T-helper 2 cell treated with Interferon-gamma antibody and Interleukin-4, amounts not matched to agents 5 μg/mL and 100 μg/mL, for 36 hours (primary cell): ENCODE results near the gene FAAP100.
A peak's percentile ranks its signal among the peaks of the same experiment; 100 is the strongest.

Experiments used
- DNase-seq: peaks from one replicate; pipeline ENCODE4 v3.0.0; 2021; ENCODE audit warnings: low spot score
- H3K27ac Mint-ChIP-seq: one replicate; pipeline ENCODE4 v1.8.0; 2021; ENCODE audit warnings: mild to moderate bottlenecking, mixed read lengths
- H3K27me3 Mint-ChIP-seq: one replicate; pipeline ENCODE4 v1.8.0; 2021; ENCODE audit warnings: low read depth, mixed read lengths
- H3K36me3 Mint-ChIP-seq: one replicate; pipeline ENCODE4 v1.8.0; 2021; ENCODE audit warnings: low read depth, mixed read lengths
- H3K4me1 Mint-ChIP-seq: one replicate; pipeline ENCODE4 v1.8.0; 2021; ENCODE audit warnings: low read depth, mixed read lengths
- H3K4me3 Mint-ChIP-seq: one replicate; pipeline ENCODE4 v1.8.0; 2022; ENCODE audit warnings: mild to moderate bottlenecking, moderate library complexity, mixed read lengths
- H3K9me3 Mint-ChIP-seq: one replicate; pipeline ENCODE4 v1.8.0; 2021; ENCODE audit warnings: mixed read lengths

The FAAP100 gene

DNA sequence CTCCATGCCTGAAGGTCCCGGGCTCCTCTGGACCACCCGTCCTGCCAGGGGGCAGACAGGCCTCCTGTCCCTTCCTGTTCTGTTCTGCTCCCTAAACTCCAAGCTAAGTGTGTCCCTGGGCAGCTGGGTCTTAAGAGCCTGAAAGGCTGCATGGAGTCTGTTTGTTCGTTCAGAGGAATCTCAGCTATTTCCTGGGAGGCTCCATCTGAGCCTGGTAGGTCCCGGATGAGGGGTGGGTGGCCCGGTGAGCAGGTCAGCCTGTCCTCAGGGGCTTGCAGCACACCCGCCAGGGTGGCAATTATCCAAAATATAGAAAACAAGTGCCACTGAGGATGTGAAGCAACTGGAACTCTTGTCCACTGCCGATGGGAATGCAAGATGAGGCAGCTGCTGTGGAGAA lies 52.1 kb downstream of the FAAP100 start:
- peaks cover 20% of the 10 kb centered on the region for H3K27me3 Mint-ChIP-seq
- DNase-seq, result no peak

DNA sequence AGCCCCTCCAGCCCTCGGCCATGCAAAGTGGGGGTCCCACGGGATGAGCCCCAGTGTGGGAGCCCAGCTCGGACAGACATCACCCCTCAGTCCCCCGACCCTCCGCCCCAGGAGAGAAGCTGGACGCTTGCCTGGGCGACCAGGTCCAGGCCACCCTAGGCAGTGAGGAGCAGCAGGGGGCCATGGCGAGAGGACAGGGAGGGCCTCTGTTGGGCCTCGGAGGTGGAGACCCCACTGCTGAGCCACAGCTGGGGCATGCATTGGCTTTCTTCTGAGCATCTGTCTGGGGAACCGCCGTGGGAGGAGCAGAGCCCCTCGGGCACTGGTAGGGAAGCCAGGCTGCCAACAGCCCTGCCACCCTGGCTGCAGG lies 52.6 kb downstream of the FAAP100 start:
- Mint-ChIP-seq H3K36me3 (no peaks in the 10 kb centered on the region), H3K27me3 (peaks cover 17% of the 10 kb centered on the region), H3K9me3 (no peaks in the 10 kb centered on the region)

More for the DNA sequence above, 52.1 kb downstream of the FAAP100 start:
- no peaks in the 10 kb centered on the region for H3K36me3 Mint-ChIP-seq
- no peaks in the 10 kb centered on the region for H3K9me3 Mint-ChIP-seq
- no peak overlapping the region for H3K27ac Mint-ChIP-seq
- no peak overlapping the region for H3K4me3 Mint-ChIP-seq
- peaks cover 3% of the 10 kb centered on the region for H3K4me1 Mint-ChIP-seq

DNA sequence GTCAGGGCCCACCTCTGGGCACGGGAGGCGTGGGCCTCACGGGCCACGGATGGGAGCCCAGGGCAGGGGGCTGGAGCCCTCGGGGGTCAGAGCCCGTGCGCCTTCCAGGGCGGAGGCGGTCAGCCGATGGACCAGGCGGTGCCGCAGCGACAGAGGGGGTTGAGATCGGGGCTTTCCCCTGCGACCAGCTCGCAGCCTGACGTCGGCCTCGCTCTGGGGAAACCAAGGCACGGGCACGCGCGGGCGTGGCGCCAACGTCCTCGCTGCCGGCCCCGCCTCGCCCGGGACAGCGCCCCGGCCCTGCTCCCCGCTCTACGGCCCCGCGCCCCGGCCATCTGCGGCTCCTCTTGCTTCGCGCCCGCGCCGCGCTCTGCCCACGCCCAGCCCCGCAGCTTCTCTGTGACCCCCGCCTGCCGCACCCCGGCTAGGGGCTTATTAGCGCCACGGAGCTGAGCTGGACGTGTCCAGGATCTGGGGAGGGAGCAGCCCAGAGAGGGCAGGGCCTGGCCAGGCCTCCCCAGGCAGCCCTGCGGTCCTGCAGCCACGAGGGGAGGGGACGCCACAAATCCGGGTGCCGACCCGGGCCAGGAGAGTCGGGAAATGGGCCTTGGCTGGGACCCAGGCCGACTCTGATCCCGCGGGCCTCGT lies 53.1 kb downstream of the FAAP100 start:
- no peaks in the 10 kb centered on the region for H3K9me3 Mint-ChIP-seq
- no peak overlapping the region for H3K4me3 Mint-ChIP-seq
- H3K27me3 Mint-ChIP-seq, result peaks cover 17% of the 10 kb centered on the region
- H3K27ac Mint-ChIP-seq, result no peak overlapping the region
- peaks cover 9% of the 10 kb centered on the region for H3K4me1 Mint-ChIP-seq
- H3K36me3 Mint-ChIP-seq, result no peaks in the 10 kb centered on the region
- no peak for DNase-seq

More for the DNA sequence above, 52.6 kb downstream of the FAAP100 start:
- H3K4me3 Mint-ChIP-seq, result no peak overlapping the region
- no peak overlapping the region for H3K27ac Mint-ChIP-seq
- H3K4me1 Mint-ChIP-seq, result peaks cover 7% of the 10 kb centered on the region
- DNase-seq, result no peak

DNA sequence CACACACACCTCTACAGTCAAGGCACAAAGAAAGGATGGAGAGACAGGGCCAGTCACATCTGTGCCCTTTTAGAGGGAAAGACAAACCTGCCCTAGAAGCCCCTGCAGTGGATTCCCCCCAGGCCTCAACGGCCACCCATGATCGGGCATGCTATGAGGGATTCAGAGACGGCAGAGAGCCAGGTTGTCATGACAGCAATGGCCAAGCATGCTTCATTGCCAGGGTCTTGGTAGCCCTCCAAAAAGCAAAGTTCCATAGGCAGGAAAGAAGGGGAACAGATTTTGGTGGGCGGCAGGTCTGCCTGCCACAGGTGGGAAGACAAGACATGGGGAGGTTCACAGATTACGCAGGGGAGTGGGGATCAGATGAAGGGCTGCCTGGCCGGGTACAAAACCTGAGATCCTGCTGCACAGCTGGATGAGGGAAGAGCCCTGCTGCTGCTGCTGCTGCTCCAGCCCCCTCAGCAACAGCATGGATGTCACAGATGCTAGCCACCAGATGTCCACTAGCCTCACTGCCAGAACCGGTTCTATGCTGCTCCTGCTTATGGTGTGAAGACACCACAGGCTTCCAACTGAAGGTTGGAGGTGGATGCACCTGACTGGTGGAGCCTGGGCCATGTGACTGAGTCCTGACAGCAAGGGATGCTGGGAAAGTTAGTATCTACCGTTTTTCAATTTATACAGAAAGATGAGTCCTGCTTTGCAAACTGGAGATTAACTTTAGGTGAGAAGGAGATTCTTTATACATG lies 57.4 kb downstream of the FAAP100 start:
- Mint-ChIP-seq H3K27ac (no peak overlapping the region), H3K36me3 (no peaks in the 10 kb centered on the region), H3K4me3 (no peak overlapping the region), H3K9me3 (no peaks in the 10 kb centered on the region), H3K4me1 (peaks cover 8% of the 10 kb centered on the region), H3K27me3 (peaks cover 15% of the 10 kb centered on the region)
- DNase-seq, result no peak

DNA sequence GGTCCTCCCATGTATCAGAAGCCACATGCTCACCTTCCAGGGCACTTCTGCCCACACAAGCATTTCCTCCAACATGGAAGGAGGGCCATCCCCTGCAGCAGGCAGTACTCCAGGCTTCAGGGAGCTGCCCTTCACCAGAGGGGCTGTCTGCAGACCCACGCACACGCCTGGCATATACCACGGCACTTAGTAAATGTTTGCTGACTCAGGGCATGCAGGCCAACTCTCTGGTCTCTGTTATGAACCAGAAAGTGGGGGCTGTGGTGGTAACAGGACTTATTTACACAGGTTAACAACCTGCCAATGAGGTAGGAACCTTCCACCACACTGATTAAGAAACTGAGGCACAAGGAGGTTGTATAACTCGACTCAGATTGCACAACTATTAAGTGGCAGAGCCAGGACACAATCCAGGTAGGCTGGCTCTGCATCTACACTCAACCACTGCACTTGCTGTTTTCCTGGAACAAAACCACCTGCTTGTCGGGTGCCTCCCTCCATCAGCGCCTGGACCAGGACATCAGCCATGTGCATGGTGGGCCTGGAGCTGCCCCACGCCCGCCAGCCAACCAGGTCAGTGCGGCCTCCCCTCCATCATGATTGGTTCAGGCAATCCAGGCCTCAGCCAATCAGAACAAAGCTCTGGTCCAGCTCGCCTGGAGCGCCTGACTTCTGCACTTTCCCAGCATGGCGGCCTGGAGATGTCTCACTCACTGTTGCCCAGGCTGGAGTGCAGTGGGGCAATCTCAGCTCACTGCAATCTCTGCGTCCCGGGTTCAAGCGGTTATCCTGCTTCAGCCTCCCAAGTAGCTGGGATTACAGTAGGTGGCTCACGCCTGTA lies 58.7 kb downstream of the FAAP100 start:
- no peak for DNase-seq
- H3K4me3 Mint-ChIP-seq, result no peak overlapping the region
- H3K36me3 Mint-ChIP-seq, result no peaks in the 10 kb centered on the region
- H3K27ac Mint-ChIP-seq, result no peak overlapping the region
- H3K27me3 Mint-ChIP-seq, result peaks cover 15% of the 10 kb centered on the region
- H3K4me1 Mint-ChIP-seq, result peaks cover 10% of the 10 kb centered on the region
- H3K9me3 Mint-ChIP-seq, result no peaks in the 10 kb centered on the region

DNA sequence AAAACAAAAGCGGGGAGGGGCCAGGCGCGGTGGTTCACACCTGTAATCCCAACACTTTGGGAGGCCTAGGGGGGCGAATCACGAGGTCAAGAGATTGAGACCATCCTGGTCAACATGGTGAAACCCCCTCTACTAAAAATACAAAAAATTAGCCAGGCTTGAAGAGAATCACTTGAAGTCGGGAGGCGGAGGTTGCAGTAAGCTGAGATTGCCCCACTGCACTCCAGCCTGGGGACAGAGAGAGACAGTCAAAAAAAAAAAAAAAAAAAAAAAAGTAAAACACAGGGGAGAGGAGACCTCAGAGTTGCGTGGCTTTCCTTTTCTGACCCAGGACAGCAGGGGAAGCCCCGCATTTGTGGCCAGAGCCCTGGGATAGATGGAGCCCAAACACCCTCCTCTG lies 59.4 kb downstream of the FAAP100 start:
- Mint-ChIP-seq H3K4me1 (peaks cover 10% of the 10 kb centered on the region), H3K27ac (no peak overlapping the region)

DNA sequence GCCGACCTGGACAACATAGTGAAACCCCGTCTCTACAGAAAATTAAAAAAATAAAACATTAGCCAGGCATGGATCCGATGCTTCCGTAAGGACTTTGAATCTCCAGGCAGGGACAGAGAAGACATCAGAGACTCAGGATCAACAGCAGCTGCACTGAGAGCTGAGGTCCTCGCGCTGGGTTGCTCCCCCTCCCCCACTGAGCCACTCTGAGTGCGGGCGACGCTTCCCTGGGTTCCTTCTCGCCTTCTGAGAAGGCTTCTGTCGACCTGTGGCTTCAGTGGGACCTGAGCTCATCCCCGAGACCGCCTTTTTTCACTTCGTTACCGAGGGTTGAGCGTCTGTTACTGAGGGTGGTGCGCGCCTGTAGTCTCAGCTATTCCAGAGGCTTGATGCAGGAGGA lies 60.0 kb downstream of the FAAP100 start:
- H3K36me3 Mint-ChIP-seq, result no peaks in the 10 kb centered on the region
- DNase-seq, result no peak
- no peaks in the 10 kb centered on the region for H3K9me3 Mint-ChIP-seq
- no peak overlapping the region for H3K4me3 Mint-ChIP-seq
- peaks cover 9% of the 10 kb centered on the region for H3K27me3 Mint-ChIP-seq
- peaks cover 10% of the 10 kb centered on the region for H3K4me1 Mint-ChIP-seq
- no peak overlapping the region for H3K27ac Mint-ChIP-seq

More for the DNA sequence above, 59.4 kb downstream of the FAAP100 start:
- DNase-seq, result no peak
- Mint-ChIP-seq H3K36me3 (no peaks in the 10 kb centered on the region), H3K4me3 (no peak overlapping the region), H3K27me3 (peaks cover 9% of the 10 kb centered on the region), H3K9me3 (no peaks in the 10 kb centered on the region)

DNA sequence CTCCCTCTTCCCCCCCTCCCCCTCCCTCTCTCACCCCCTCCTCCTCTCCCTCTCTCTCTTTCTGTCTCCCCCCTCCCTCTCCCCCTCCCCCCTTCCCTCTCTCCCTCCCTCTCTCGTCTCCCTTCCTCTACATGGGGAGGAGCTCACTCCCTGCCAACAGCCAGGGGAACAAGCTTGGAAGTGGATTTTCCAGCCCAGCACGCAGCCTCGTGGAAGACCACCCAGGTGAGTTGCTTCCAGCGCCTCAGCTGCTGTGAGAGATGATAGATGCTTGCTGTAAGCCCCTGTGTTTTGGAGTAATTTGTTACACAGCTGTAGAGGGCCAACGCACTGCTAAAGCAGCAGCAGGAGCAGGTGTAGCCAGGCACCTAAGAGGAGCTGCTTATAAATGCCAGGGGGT lies 60.4 kb downstream of the FAAP100 start:
- Mint-ChIP-seq H3K4me1 (peaks cover 10% of the 10 kb centered on the region), H3K4me3 (no peak overlapping the region), H3K27ac (no peak overlapping the region), H3K27me3 (peaks cover 9% of the 10 kb centered on the region), H3K9me3 (no peaks in the 10 kb centered on the region), H3K36me3 (no peaks in the 10 kb centered on the region)
- DNase-seq, result no peak

DNA sequence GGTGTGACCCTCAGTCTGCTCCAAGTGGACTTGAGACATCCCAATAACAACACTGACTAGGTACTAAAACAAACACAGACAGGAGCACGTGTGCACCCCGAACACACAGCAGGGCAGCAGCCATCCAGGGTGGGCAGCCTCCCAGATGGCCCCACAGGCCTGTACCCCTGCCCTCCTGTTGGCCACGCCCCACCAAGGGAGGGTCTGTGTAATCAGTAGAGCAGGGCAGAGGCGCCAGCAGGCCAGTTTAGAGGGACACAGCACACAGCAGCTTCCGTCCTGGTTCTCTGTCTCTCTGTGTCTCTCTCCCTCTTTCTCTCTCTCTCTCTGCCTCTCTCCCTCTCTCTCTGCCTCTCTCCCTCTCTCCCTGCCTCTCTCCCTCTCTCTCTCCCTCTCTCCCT lies 61.0 kb downstream of the FAAP100 start:
- peaks cover 13% of the 10 kb centered on the region for H3K4me1 Mint-ChIP-seq
- H3K9me3 Mint-ChIP-seq, result no peaks in the 10 kb centered on the region
- H3K27ac Mint-ChIP-seq, result no peak overlapping the region
- no peaks in the 10 kb centered on the region for H3K36me3 Mint-ChIP-seq
- peaks cover 8% of the 10 kb centered on the region for H3K27me3 Mint-ChIP-seq
- no peak for DNase-seq
- no peak overlapping the region for H3K4me3 Mint-ChIP-seq

DNA sequence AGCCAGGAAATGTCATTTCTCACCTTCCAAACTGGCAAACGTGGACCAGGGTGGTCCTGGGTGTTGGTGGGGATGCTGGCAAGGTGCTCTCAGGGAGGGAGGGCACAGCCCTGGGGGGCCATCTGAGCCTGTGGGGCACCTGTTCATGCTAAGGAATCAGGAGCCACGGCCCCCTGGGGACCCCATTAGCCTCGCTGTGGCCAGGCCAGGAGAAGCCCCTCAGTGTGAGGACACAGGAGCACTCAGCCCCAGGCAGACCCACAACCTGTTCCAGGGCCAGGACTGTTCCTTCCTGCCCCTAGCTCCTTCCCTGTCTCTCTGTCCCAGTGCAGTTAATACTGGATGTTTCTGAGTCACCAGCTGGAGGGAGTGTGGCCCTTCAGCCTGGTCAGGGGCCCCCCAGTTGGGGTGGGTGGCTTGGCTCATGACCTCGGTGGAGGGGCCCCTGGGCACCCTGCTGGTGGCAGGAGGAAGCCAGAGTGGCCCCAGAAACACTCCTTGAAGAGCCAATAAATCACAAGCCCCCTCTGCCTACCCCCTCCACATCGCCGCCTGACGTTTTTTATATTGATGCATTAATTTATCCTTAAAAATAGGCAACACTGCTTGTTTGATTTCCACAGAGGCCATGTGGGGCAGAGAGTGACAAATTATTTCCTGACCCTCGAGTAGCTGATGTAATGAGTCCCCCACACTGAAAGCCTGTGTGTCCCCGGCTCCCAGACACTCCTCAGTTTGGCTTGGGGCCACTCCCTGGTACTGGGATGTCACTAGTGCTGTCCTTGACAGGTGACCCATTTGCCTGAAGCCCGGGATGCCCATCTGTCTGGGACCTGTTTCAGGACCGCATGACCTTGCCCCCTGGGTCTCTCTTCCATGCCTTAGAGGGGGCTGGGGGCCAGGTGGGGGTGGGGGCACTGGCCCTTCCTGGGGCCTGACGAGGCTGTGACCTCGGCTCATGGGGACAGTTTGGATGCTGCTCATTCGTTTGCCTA lies 61.9 kb downstream of the FAAP100 start:
- H3K27me3 Mint-ChIP-seq, result peaks cover 5% of the 10 kb centered on the region
- no peaks in the 10 kb centered on the region for H3K9me3 Mint-ChIP-seq
- H3K27ac Mint-ChIP-seq, result no peak overlapping the region
- H3K4me3 Mint-ChIP-seq, result peak overlapping the region; percentile 61
- H3K4me1 Mint-ChIP-seq, result peaks cover 16% of the 10 kb centered on the region
- DNase-seq, result no peak
- no peaks in the 10 kb centered on the region for H3K36me3 Mint-ChIP-seq
